Stimulated activated CD4-positive, alpha-beta T cell treated with anti-CD3 and anti-CD28 coated beads, Interleukin-12 subunit alpha, Interleukin-12 subunit beta, amount 100 ng/mL, for 4 hours (primary cell): ENCODE results near the gene CABP2.
"Not testable (repeated sequence)": the region's sequence is repeated elsewhere in the genome, so short reads cannot be mapped to it uniquely, and the experiment has no call there.

Experiments
- DNase-seq: peaks from one replicate; pipeline ENCODE4 v3.0.0-alpha.2; 2020

Gene CABP2

DNA sequence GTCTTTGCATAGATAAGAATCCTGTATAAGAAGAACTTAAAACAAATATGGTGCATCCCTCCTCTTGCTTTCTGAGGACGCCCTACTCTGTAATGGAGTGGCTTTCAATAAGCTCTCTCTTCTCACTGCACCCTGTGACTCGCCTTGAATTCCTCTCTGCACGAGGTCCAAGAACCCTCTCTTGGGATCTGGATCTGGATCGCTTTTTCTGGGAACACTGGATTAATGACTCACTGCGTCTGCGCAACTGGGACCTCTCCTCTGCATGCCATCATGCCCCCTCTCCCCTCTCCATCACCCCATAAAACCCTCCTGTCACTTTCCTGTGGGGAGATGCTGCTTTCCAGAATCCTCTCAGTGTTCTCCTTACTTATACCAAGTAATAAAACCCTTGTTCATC is 15.1 kb upstream of the CABP2 start:
- DNase-seq, result no peak

DNA sequence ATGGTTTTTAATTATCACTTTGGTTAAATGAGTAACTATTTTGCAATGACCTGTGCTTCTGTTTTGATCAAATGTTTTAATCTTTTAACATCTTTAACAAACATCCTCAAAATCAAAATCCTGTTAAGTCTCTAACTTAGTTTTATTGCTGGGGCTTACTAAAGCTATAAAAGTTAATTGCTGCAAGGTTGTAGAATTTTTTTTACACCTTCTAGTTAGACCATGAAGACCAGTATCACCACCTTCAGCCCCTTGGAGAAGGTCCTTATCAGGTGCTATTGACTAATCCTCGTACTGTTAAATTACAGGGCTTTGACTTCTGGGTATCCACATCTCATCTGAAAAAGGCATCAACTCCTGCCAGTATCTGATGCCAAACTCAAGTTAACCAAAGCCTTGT is 12.3 kb upstream of the CABP2 start:
- DNase-seq, result no peak

DNA sequence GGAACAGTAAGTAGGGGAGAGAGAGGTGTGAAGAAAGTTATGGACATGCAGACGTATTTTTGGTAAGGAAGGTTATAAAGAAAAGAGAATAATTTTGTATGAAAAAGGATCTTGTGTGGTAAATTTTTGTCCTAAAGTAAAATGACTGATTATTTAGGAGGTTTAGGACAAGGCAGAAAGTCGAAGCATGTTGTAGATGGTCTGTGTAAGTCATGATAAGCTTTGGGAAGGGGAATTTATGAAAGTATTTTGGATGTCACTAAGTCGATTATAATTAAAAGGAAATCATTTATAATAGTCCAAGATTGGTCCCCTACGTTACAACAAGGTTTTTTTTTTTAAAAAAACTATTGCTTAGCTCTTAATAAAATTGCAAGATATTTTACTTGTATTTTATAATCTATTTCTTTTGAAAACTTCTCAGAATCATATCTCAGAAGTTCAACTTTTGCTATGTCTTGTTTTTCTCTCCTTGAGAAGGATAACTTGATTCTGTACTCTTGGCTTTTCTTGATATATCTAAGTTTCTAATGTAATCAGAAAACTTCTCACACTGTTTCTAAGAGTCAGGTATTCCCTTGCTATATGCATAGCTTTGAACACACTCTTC is 10.9 kb upstream of the CABP2 start:
- DNase-seq, result no peak

DNA sequence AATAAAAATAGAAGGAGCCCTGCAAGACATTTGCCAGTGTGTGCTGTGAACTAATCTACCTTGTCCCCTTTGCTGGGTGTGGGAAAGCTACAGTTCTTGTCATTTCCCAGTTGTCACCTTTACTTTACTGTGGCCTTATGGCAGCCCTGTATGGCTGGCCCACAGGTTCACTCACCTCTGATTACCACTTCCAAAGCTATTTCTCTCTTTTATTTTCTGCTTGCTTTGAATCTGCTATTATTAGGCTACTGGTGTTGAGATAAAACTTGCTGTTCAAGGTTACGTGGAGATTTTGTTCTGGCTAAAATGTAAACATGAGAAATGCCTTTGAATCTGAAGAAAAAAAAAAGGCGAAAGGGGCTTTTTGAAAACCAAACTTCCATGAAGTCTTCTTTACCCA is 9.6 kb upstream of the CABP2 start:
- no peak for DNase-seq

DNA sequence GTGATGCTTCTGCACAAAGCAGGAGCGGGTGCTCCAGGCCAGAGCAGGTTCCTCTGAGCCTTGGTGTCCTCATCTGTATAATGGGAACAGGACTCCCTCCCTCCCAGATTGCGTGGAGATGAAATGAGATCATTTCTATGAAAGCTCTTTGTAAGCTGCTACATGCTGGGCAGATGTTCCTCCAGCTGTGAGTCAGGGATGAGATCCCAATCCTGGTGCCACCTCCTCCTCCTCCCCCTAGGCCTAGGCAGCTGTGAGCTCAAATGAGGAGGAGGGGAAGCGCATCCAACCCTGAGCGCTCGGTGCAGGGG is 7.0 kb upstream of the CABP2 start:
- DNase-seq, result no peak

DNA sequence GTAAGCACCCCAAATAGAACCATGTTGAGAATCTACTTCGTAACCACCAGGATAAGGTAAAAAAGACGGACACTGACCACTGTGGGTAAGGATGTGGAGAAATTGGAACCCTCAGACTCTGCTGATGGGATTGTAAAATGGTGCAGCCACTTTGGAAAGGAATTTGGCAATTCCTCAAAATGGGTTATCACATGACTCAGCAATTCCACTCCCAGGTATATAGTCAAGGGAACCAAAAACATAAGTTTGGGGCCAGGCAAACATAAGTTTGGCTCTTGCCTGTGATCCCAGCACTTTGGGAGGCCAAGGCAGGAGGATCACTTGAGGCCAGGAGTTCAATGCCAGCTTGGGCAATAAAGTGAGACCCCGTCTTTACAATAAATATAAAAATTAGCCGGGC is 5.1 kb upstream of the CABP2 start:
- DNase-seq, result no peak

DNA sequence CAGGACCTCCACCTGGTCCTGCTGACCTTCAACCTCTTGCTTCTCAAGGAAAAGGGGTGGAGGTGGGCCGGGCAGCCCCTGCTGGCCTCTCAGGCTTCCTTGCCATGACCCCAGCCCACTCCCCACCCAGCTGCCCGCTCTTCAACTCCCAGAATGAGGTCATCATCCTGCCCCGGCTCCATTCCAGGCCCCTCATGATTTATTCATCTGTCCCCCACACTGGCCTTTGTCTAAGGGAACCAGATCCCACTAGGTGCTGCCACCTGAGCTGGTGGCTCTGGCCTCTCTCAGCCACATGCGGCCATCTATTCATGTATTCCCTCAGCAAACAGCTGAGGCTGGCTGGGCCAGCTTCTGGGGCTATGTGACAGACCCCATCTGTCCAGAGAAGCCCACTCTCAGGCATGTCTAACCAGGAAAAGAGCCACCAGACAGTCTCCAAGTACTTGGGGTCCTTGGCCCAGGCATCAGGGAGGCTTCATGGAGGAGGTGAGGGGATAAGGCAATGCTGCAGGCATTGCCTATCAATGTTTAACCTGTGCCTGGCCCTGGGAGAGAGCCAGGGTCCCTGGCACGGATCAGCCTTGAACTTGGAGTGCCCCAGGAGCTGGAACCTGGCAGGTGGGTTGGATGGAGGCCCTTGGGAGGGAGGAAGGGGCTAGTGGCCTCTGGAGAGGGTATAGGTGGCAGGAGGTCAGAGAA is 2.2 kb upstream of the CABP2 start:
- DNase-seq, result no peak

DNA sequence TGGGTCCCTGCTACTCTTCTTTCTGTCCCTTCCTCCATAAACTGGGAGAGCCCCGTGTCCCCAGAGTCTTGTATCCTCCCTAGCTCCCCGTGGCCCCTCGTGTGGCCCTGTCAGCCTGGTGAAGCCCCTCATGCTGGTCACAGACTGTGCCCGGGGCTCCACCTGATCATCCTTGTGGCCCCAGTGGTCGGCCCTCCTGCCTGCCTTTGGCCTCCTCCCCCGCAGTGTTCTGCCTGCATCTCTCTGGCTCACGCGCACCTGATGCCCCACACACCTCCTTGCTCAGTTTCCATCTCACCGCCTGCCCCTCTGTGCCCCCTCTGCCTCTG is 1.2 kb upstream of the CABP2 start:
- DNase-seq, result no peak

DNA sequence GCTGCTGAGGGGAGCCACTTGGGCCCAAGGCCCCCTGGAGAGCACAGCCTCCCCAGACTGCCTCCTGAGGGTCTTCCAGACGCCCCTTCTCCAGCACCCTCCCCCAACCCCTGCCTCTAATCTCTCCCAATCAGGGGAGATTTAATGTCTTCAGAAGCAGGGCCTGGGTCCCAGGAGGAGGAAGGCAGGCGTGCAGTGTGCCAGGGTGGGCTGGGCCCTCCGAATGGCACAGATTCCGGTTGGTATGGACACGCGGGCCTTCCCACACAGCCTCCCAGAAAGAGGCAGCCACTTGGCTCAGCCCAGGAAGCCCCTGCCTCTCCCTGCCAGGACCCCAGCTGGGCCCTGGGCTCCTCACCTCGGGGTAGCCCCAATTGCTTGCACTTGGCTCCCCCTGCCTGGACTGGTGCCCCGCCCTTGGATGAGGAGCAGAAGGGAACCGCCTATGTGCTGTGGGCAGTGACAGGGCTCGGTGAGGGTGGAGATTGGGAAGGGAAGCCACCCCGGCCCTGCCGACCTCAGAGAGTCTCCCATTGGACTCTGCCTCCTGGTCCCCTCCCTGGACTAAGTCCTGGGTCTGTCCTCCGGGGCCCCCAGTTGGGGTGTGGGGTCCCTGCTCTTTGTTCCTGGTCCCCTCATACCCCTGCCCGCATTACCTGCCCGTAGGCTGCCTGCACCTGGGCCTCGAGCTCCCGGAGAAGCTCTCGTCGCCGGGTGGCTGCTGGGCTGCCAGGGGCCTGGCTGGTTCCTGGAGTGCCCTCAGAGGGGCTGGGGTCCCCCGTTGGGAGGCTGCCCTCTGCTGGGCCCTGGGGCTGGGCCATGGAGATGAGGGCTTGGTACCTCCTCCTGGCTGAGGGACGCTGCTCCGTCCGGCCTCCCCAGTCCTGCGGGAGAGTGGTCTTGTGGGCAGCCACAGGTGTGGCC is 572 bp upstream of the CABP2 start:
- DNase-seq, result no peak

DNA sequence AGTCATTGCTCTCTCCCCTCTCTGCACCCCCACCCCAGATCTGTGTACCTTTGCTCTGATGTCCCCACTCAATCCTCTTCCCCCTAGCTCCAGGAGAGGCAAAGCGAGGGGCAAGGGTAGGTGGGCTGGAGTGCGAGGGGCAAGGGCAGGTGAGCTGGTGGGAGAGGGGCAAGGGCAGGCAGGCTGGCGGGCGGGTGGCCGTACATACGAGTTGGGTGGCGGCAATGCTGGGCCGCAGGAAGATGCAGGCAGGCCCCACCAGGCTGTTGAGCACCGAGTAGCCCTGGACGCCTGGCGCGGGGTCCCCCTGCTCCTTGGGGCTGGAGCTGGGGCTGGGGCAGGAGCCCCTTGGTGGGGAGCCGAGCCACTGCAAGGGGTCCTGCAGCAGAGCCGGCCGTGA is 908 bp downstream of the CABP2 start:
- DNase-seq, result no peak

DNA sequence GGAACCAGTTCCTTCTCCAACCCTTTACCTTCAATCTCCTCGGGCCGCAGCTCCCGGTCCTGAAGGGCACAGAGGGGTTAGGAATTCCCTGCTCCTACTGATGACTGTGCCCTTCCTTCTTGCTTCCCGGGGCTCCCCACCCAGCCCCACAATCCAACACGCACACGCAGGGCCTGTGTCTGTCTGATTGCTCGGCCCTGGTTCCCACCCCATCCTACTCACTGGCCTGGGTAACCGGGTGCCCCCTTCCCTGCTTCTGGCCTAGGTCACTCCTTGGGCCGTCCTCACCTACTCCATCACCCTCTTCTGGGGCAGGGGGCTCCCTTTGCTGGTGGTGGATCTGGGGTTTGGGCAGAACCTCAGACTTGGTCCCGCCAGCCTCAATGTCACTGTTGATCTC is 1.3 kb downstream of the CABP2 start:
- DNase-seq, result no peak

DNA sequence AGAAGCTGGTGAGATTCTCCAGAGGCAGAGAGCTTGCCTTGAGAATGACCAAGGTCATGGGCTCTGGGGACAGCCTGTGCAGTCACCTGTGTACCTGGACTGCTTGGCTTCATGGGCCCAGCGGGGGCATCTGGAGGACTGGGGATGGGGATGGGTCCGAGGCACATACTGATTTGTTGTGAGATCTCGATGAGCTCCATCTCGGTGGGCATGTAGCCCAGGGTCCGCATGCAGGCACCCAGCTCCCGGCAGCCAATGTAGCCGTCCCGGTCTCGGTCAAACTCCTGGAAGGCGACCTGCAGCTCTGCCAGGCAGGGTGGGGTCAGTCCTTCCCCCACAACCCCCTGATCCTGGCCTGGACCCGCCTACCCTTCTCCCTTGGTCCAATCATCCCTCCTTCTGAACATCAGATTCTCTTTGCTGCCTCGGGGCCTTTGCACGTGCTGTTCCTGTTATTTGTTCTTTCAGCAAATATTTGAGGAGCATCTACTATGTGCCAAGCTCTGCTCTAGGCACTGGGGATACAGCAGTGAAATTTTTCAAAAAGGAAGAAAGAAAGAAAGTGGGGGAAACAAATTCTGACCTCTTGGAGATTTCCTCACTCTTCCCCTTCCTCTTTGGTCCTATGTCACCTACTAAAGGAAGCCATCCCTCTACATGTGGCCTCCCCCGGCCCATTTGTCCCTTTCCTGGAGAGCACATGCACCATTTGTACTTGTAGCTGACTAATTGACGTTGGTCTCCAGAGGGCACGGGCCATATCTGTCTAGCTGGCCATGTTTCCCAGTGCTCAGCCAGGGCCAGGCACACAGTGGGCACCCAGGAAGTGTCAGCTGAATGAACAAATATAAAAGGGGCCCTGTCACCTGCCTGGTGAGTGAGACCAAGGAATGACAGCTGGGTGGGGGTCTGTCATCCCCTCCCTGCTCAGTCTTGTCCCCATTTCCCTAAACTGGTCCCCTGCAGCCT is 2.1 kb downstream of the CABP2 start:
- DNase-seq, result no peak

DNA sequence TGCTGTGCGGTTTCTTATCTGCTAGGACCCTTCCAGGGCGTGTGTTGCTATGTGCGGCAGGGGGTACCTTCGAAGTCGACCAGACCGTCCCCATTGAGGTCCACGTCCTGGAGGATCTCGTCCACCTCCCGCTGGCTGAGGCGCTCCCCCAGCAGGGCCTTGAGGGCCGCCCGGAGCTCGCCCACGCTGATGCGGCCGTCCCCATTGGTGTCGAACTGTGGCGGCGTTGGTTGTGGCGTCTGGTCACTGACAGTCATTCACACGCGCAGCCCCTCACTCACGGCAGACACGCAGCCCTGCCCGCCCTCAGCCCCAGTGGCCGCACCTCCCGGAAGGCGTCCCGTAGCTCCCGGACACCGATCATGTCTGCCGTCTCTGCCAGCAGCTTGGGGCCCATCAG is 3.5 kb downstream of the CABP2 start:
- no peak for DNase-seq

DNA sequence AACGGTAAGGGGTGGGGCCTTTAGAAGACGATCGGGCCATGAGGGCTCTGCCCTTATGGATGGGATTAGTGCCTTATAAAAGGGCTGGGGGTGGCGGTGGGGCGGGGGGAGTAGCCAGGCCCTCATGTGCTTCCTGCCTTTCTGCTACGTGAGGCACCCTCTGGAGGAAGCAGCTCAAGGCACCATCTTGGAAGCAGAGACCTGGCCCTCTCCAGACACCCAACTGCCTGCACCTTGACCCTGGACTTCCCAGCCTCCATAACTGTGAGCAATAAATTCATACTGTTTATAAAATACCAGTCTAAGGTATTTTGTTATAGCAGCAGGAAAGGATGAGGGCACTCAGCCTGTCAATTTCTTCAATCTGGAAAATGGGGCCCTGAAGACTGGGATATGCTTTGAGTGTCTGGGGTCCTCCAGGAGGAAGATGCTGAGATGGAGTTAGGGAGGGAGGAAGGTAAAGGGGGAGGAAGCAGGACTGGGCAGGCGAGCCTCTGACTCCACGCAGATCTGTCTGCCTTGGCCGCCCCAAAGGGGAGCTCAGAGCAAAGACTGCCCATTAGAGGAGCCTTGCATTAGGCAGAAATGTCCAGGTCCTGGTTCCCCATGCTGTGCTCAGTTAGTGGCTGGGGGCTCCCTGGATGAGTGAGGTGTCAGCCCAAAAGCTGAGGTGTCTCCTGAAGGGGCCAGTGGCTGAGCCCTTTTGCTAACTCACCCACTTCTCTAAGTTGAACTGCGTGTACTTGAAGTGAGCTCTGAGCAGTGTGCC is 5.3 kb downstream of the CABP2 start:
- no peak for DNase-seq

DNA sequence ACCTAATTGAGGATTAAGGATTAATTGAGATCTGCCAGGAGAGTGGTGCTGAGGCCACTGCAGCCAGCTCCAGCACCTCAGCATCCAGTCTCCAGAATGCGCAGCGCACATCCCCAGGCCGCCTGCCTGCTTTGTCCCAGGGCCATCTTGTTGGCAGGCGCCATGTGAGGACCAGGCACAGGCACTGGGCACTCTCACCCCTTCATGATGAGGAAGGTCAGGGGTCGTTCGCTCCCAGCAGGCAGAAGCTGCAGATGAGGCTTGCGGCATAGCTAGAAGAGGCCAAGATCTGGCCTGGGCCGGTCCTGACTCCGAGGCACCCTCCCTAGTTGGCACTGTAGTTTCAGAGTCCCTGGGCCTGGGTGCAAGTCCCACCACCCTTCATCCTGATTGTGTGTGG is 6.4 kb downstream of the CABP2 start:
- DNase-seq, result no peak

DNA sequence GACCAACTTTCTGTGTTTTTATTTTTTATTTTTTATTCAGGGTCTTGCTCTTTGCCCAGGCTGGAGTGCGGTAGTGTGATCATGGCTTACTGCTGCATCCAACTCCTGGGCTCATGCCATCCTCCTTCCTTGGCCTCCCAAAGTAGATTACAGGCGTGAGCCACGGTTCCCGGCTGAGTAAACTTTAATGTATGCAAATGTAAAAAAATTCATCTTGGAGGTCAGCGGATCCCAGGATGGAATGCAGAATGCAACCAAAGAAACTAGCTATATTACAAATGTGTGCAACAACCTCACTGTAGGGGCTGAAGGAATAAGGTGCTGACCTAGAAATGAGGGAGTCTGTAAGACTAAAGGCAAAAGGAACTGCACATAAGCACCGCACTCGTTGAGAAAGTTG is 9.1 kb downstream of the CABP2 start:
- no peak for DNase-seq

DNA sequence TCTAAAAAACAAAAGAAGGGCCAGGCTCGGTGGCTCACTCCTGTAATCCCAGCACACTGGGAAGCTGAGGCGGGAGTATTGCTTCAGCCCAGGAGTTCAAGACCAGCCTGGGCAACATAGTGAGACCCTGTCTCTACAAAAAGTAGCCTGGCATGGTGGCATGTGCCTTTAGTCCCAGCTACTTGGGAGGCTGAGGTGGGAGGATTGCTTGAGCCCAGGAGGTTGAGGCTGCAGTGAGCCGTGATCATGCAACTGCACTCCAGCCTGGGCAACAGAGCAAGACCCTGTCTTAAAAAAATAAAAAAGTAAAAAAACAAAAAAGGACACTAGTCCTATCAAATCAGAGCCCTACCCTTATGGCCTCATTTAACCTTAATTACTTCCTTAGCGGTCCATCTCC is 11.7 kb downstream of the CABP2 start:
- DNase-seq, result not testable (repeated sequence)

DNA sequence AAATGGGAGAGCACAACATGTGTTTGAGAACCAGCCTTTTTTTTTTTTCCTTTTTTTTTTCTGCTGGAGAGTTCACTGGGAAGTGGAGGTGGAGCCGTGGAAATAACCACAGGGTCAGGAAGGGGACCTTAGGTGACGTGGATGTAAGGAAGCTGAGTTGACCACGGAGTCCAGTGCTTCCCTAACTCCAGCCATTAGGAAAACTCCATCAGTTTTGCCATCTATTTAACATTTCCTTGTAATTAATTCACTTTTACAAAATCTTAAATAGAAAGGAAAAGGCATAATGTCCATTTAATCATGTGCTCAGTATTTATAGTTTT is 13.3 kb downstream of the CABP2 start:
- DNase-seq, result no peak

DNA sequence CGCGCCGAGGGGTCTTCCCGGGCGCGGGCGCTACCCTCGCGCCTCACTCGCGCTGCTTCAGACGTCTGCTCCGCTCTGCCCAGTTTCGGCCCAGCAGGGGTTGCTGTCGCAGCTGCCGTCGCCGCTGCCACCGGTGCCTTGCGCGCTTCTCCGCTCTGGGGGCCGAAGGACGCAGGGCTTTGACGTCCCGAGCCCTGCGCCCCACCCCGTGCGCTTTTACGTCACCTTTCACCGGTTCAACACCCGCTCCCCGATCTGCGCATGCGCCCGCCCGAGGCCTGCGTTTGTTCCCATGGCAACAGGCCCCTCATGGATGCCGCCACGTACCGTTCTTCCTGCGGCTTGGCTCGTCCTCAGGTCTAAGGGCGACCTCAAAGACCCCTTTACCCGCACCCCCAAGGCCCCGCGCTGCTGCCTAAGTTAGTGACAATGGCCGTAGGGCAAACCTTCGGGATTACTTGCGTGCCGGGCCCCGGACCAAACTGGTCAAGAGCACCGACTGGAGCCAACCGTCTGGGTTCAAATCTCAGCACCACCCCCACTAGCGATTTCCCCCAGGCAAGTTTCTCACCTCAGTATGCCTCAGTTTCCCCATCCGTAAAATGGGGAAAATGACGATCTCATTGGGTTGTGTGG is 14.6 kb downstream of the CABP2 start:
- DNase-seq, result peak; percentile 100

DNA sequence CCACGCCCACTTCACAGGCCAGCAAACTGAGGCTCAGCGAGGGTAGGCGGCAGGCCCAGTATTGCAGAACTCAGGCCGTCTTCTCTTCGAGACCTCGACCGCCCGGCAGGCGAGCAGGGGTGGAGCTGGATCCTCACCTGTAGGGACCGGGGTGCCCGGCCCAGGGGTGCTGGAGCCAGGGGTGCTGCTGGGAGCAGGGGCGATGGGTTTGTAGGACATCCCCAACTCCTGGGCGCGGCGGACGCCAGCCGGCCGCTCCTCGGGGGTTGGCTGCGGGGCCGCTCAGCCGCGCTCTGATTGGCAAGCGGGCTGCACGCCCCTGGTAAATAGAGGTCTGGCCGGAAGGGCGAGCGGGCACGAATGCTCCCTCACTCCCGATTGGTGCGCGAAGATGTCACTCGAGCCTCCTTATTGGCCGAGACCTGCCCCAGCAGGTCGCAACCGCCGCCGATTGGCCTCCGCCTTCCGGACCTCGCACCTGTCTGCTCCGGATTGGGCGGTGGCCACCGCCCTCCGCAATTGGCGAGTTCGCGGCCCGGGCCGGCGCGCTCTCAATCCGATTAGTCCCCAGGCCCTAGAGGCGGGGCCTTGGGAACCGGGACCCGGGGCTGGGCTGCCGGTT is 15.3 kb downstream of the CABP2 start, which contains the start of gene CDK2AP2:
TSS of gene CDK2AP2 (minus strand) at position 299 of the 622 bp plus-strand sequence. CDS start at position 219, 80 bp downstream.
- DNase-seq, result peak; percentile 98

DNA sequence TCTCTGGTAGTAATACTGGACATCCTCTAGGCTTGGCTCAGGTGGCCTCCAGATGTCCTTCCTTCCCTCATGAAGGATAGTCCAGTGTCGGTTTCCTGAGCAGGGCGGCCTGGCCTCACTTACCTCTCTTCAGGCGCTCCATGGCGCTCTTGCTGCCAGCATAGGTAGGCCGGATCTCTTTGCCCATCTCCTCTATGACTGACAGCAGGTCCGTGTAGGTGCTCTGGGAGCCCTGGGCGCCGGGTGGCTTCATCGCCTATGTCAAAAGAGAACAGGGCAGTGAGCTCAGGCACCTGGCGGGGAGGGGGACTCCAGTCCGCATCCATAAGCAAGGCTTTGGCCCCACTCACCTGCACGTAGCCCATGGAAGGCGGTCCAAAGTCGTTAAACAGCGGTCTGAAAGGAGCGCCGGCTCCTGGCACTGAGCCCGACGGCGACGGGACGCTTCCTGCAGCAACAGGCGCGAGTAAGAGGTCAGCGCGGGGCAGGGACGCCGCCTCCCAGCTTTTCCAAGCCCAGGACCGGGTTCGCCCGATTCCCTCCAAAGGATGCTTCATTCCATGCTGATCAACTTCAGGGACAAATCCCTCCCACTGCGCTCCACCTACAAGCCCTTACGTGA is 15.9 kb downstream of the CABP2 start:
- no peak for DNase-seq
